LNCAP (cell line): Measurements from ENCODE around the gene DAB1.

ENCODE experiments used
- TF ChIP-seq, protein P1 (sequence below): fragments of 450-650 bp; IDR thresholded peaks from 2 replicates; pipeline ENCODE4 v1.5.1; 2017; ENCODE audit warnings: mild to moderate bottlenecking

Gene DAB1

DNA sequence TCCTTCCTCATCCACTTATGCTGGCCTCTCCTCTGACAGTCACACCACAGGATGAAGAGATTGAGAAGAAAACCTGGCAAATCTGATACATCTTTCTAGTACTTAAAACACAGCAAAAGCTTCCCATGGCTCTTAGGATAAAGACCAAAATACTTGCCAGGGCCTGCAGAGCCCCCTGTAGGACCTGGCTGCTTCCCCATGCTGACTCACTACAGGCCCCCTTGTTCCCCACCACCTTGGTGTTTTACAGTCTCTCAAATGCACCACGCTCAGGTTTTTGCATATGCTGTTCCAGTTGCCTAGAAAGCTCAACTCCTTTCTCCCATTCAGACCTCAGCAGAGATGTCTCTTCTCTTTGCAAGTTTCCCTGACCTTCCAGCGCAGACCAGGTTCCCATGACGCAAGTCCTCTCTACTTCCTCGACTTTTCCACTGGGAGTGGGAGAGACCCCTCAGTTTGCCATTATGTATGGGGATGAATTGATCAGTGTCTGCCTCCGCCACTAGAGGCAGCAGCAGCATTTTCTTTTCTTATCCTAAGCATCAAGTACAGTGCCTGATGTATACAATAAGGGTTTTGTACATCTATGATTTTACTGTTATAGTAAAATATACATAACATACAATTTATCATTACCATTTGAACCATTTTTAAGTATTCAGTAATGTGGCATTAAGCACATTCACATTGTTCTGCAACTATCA lies 344.3 kb downstream of the DAB1 start:
- TF ChIP-seq, protein P1, sequence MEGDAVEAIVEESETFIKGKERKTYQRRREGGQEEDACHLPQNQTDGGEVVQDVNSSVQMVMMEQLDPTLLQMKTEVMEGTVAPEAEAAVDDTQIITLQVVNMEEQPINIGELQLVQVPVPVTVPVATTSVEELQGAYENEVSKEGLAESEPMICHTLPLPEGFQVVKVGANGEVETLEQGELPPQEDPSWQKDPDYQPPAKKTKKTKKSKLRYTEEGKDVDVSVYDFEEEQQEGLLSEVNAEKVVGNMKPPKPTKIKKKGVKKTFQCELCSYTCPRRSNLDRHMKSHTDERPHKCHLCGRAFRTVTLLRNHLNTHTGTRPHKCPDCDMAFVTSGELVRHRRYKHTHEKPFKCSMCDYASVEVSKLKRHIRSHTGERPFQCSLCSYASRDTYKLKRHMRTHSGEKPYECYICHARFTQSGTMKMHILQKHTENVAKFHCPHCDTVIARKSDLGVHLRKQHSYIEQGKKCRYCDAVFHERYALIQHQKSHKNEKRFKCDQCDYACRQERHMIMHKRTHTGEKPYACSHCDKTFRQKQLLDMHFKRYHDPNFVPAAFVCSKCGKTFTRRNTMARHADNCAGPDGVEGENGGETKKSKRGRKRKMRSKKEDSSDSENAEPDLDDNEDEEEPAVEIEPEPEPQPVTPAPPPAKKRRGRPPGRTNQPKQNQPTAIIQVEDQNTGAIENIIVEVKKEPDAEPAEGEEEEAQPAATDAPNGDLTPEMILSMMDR, result peak; percentile 52

DNA sequence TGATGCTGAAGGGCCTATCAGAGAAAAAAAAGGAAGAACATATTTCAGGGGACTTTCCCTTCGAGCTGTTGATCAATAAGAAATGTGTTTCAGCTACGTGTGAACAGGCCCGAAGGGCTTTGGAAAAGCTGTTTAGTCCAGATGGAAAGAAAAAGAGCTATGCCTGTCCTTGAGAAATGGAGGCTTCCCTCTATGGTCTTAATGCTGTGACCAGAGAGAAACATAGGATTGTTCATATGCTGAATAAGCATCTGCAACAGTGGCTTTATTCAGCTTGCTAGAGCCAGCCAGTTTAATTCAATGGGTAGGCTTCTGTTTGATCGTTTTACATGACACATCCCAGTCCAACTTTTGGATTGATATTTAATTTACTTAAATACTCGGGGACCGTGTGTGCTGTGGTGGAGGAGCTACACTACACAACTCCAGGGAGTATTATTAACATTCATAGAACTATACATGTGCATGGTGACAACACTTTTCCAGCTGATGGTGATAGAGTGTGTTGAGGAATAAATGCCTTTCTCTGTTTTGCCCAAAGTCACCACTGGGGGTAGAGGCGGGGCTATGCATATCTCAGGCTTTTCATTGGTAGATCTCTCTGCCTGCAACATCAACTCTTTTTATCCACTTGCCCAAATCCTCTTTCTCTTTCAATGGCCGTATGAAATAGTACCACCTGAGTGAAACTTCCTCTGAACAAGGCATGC lies 351.3 kb downstream of the DAB1 start:
- TF ChIP-seq, protein P1, result peak; percentile 11; the same call in 1 of the 2 replicates

DNA sequence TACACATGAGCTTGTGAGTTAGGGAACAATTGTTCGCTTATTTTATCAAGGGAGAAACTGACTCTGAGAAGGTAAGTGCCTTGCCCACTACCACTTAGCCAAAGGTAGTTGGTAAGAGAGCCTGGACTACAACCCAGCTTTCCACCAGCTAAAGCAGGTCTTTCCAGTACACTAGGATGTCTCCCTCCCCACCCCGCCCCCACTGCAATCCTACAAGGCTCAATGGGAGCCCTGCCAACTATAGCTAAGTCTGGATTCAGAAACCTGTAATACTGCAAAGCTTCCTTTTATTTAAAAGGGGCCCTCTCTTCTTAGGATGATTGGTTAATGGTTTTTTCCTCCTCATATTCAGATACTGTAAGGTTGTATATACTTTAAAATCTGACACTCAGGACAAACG lies 356.0 kb downstream of the DAB1 start:
- TF ChIP-seq, protein P1, result no peak

DNA sequence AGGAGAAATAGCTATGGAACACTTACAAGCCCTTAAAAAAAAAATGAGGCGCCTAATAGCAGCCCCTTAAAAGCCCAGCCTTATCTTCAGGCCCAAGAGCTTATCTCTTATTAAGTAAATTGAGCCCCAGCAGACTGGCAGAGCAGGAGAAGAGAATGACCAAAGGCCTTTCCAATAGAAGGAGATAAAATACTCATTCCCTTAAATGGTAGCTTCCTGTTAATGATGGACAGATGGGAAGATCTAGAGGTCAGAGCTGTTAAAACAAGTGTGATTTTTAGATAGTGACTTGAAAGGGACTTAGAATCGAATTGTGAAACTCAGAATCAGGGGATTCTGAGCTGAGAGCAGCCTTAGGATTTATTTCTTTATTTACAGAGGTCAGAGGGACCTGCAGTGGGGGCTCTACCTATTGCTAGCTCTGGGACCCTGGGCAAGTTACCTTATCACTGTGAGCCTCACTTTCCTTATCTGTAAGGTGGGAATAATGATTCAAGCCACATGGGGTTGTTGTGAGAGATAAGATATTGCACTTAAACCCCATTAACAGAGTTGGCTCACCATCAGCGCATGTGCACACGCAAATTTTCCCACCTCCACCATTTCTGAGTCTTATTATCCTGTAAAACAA lies 356.8 kb downstream of the DAB1 start:
- TF ChIP-seq, protein P1, result no peak

DNA sequence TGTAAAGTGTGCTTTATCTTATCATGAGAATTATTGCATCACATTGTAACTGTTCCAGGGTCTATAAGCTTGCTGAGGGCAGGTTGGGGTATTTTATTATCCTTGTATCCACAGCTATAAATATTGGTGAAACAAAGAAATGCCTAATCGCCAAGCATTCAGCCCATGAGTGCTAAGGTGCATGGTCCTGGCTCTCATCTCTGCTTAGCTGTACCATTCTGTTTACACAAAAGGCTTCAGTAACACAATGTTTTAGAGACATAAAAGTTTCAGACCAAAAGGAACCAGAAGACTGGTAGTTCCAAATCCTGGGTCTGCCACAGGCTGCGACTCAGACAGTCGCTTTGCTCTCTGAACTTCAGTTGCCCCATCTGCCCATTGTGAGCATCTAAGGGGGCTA lies 358.4 kb downstream of the DAB1 start:
- TF ChIP-seq, protein P1, result no peak

DNA sequence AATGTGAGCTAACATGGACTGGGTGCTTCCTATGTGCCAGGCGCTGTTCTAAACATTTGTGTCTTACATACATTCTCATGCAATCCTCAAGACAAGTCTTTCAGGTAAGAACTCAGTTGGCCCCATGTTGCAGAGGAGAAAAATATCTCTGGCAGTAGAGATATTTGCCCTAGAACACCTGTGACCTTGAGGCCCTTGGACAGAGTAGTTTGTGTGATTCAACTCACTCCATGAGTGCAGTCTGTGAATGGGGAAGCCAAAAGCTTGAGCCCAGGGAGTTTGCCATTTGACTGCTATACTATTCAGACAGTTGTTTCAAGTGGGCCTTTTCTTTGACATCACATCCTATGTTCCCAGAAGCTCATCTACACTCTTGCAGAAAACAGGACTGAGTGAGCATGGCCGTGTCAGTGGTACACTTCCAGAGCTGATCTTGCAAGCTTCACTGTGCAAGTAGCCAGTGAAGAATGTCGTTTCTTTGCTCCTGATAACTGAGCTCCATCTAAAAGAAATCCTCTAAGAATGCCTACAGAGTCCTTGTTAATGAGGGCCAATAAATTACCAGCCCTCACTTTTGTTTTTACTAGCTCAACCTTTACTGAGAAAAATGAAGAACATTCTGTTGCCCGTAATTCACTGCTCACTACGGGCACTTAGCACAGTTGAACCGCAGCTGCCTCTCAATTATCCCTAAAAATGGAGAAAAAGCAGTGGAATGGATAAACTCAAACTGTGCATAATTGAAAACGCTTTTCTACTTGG lies 359.3 kb downstream of the DAB1 start:
- TF ChIP-seq, protein P1, result no peak

DNA sequence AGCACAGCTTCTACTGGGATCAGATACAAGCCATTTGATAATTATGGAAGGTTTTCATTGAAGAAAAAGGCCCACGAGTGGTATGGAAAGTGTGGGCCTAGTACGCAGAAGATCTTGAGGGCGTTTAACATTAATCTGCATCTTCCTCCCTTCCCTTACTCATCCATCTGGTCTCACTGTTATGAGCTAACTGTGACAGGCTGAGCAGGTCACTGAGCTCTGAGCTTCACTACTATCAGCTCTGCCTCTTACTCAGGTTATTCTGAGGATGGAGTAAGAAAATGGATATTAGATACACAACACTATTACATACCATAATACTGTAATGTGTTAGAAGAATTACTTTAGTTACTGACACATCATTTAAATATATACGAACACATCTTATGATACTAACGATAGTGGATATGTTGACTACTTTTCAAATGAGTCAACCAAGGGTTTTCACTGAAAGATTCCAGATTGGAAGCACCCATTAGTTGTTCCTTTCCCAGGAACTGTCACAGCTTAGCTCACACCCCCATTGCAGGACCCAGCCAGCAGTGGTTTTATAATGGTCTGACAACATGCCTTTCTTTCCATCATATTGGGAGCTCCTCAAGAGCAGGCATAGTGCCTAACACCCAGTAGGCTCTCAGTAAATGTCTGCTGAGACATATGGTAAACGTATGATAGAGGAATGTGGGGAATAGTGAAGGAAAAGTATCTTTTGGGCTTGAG lies 360.3 kb downstream of the DAB1 start:
- TF ChIP-seq, protein P1, result no peak
